ENCODE results near the gene IL2RA. TPM values are rescaled to one million over a fixed set of nuclear protein-coding genes. Genes with fewer than 3 reads are reported as not detected.

Gene IL2RA
- polyA plus RNA-seq, 1 donor (not counting 4 experiments of a cell fraction or from before 2014, with no cell fraction given): not detected

DNA sequence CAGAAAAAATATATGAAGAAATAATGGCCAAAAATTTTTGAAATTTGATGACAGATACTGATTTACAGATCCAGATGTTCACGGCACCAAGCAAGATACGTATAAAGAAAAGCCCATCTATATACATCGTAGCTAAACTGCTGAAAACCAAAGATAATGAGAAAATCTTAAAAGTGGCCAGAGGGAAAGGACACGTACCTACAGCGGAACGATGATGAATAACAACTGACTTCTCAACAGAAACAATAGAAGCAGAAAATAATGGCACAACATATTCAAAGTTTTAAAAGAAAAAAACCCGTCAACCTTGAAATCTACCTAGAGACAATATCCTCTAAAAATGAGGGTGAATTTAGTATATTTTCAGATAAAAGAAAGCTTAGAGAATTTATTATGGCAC is 31.9 kb downstream of the IL2RA start:
- no peak for DNase-seq (ENCODE audit: low read depth, low spot score)
- FAIRE-seq: no peak
- H2AFZ ChIP-seq (ENCODE audit: control insufficient read depth, low read length): no peak overlapping the region
- H3K79me2 ChIP-seq (ENCODE audit: control insufficient read depth, insufficient read depth, low read length): no peaks in the 10 kb centered on the region
- H3K9ac ChIP-seq (ENCODE audit: control insufficient read depth, extremely low read depth, insufficient read depth, low read length): no peak overlapping the region
- no peak overlapping the region for H3K27ac ChIP-seq (ENCODE audit: control insufficient read depth, insufficient read depth, low read length)
- H3K27me3 ChIP-seq (ENCODE audit: control insufficient read depth, extremely low read depth, insufficient read depth, low read length): peaks cover 4% of the 10 kb centered on the region
- TF ChIP-seq, protein P1, sequence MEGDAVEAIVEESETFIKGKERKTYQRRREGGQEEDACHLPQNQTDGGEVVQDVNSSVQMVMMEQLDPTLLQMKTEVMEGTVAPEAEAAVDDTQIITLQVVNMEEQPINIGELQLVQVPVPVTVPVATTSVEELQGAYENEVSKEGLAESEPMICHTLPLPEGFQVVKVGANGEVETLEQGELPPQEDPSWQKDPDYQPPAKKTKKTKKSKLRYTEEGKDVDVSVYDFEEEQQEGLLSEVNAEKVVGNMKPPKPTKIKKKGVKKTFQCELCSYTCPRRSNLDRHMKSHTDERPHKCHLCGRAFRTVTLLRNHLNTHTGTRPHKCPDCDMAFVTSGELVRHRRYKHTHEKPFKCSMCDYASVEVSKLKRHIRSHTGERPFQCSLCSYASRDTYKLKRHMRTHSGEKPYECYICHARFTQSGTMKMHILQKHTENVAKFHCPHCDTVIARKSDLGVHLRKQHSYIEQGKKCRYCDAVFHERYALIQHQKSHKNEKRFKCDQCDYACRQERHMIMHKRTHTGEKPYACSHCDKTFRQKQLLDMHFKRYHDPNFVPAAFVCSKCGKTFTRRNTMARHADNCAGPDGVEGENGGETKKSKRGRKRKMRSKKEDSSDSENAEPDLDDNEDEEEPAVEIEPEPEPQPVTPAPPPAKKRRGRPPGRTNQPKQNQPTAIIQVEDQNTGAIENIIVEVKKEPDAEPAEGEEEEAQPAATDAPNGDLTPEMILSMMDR (optimal IDR thresholded peaks at IDR 0.05 in 1 of 3, IDR thresholded peaks at IDR 0.05 in 1 of 3, conservative IDR thresholded peaks at IDR 0.05 in 1 of 3; ENCODE audit: extremely low read depth in 1 of 3, insufficient read depth in 2 of 3, low read length in 3 of 3): no peak
- TF ChIP-seq EZH2 (IDR thresholded peaks at IDR 0.05; ENCODE audit: low read length): no peak
- no peak overlapping the region for H3K4me3 ChIP-seq (ENCODE audit: control insufficient read depth in 2 of 3, extremely low read depth in 1 of 3, insufficient read depth in 2 of 3, low read depth in 1 of 3, low read length in 3 of 3)
- no peaks in the 10 kb centered on the region for H4K20me1 ChIP-seq (ENCODE audit: control insufficient read depth, extremely low read depth, insufficient read depth, low read length)
- H3K4me2 ChIP-seq (ENCODE audit: control insufficient read depth, extremely low read depth, insufficient read depth, low read depth, low read length): no peak overlapping the region
- H3K9me3 ChIP-seq (ENCODE audit: control insufficient read depth, low read depth, low read length): peaks cover 1% of the 10 kb centered on the region
- H3K36me3 ChIP-seq (ENCODE audit: control insufficient read depth in 2 of 2, extremely low read depth in 1 of 2, insufficient read depth in 2 of 2, low read length in 2 of 2): no peaks in the 10 kb centered on the region
- no peaks in the 10 kb centered on the region for H3K9me1 ChIP-seq (ENCODE audit: control insufficient read depth, extremely low read depth, insufficient read depth, low read length)
- no peaks in the 10 kb centered on the region for H3K4me1 ChIP-seq (ENCODE audit: control insufficient read depth, extremely low read depth, insufficient read depth, low read length)
- dilution Hi-C loops (cut with MboI; ENCODE audit: extremely low pct_ligation_motif_present, low sequenced_read_pairs): no loop called here

DNA sequence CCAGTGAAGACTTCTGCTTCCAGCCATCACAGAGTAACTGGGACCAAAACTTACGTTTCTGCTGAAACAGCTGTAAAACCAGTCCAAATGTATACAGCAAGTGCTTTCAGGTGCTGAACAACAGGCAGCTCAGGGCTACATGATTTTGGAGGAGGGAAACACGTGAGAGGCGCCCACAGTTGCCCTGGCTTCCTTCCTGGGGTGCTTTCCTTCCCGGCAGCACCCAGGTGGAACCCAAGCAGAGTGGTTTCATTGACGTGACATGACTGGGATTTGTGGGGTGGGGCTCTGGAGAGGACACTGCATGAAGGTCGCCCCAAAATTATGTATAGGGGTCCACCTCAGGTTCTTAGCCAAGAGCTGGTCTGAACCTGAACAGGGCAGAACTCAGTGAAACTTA is 34.2 kb downstream of the IL2RA start:
- FAIRE-seq (no peak), DNase-seq (ENCODE audit: low read depth, low spot score) (no peak)
- H3K4me1 ChIP-seq (ENCODE audit: control insufficient read depth, extremely low read depth, insufficient read depth, low read length): no peaks in the 10 kb centered on the region
- no peak for TF ChIP-seq EZH2 (IDR thresholded peaks at IDR 0.05; ENCODE audit: low read length)
- TF ChIP-seq, protein P1 (optimal IDR thresholded peaks at IDR 0.05 in 1 of 3, IDR thresholded peaks at IDR 0.05 in 1 of 3, conservative IDR thresholded peaks at IDR 0.05 in 1 of 3; ENCODE audit: extremely low read depth in 1 of 3, insufficient read depth in 2 of 3, low read length in 3 of 3): no peak
- peaks cover 4% of the 10 kb centered on the region for H3K27me3 ChIP-seq (ENCODE audit: control insufficient read depth, extremely low read depth, insufficient read depth, low read length)
- H4K20me1 ChIP-seq (ENCODE audit: control insufficient read depth, extremely low read depth, insufficient read depth, low read length): no peaks in the 10 kb centered on the region
- H3K4me3 ChIP-seq (ENCODE audit: control insufficient read depth in 2 of 3, extremely low read depth in 1 of 3, insufficient read depth in 2 of 3, low read depth in 1 of 3, low read length in 3 of 3): no peak overlapping the region
- no peak overlapping the region for H3K27ac ChIP-seq (ENCODE audit: control insufficient read depth, insufficient read depth, low read length)
- peaks cover 1% of the 10 kb centered on the region for H3K9me3 ChIP-seq (ENCODE audit: control insufficient read depth, low read depth, low read length)
- H3K4me2 ChIP-seq (ENCODE audit: control insufficient read depth, extremely low read depth, insufficient read depth, low read depth, low read length): no peak overlapping the region
- no peaks in the 10 kb centered on the region for H3K36me3 ChIP-seq (ENCODE audit: control insufficient read depth in 2 of 2, extremely low read depth in 1 of 2, insufficient read depth in 2 of 2, low read length in 2 of 2)
- H3K9ac ChIP-seq (ENCODE audit: control insufficient read depth, extremely low read depth, insufficient read depth, low read length): no peak overlapping the region
- H3K9me1 ChIP-seq (ENCODE audit: control insufficient read depth, extremely low read depth, insufficient read depth, low read length): no peaks in the 10 kb centered on the region
- dilution Hi-C loops (cut with MboI; ENCODE audit: extremely low pct_ligation_motif_present, low sequenced_read_pairs): no loop called here
- H2AFZ ChIP-seq (ENCODE audit: control insufficient read depth, low read length): no peak overlapping the region
- no peaks in the 10 kb centered on the region for H3K79me2 ChIP-seq (ENCODE audit: control insufficient read depth, insufficient read depth, low read length)
